Measurements from ENCODE around the gene ATP2A1. TPM values are rescaled to one million over a fixed set of nuclear protein-coding genes. Genes with fewer than 3 reads are reported as not detected.

Gene ATP2A1
- total RNA-seq, 1 donor from 2014 or later, result 2.4 TPM

DNA sequence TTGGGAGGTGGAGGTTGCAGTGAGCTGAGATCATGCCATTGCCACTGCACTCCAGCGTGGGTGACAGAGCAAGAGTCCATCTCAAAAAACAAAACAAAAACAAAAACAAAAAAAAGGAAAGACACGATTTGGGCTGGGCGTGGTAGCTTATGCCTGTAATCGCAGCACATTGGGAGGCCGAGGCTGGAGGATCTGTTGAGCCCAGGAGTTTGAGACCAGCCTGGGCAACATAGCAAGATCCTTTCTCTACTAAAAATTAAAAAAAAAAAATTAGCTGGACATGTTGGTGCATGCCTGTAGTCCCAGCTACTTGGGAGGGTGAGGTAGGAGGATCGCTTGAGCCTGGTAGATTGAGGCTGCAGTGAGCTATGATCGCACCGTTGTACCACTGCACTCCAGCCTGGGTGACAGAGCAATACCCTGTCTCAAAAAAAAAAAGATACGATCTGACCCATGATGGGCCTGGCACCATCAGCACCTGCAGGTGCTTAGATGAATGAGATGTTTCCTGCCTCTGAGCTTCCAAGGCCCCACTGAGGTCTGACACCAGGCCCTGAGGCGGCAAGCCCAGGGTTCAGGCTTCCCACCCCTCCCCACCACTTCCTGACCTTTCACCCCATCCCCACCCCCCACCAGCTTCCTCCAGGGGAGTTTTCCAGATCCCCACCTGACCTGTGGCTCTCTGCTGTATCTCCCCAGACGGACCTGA lies 21.7 kb downstream of the ATP2A1 start:
- Mint-ChIP-seq H3K4me3 (no peak overlapping the region), H3K36me3 (ENCODE audit: low read depth) (peaks cover under 1% of the 10 kb centered on the region), H3K9me3 (no peaks in the 10 kb centered on the region), H3K4me1 (peaks cover 2% of the 10 kb centered on the region), H3K27ac (no peak overlapping the region), H3K27me3 (no peaks in the 10 kb centered on the region)
- intact Hi-C loops (cut with micrococcal nuclease), result no loop called here
- no peak for DNase-seq

GRCh38 chr16:28900601-28901000 lies 22.3 kb downstream of the ATP2A1 start:
- H3K4me3 Mint-ChIP-seq, result no peak overlapping the region
- intact Hi-C loops (cut with micrococcal nuclease), result no loop called here

DNA sequence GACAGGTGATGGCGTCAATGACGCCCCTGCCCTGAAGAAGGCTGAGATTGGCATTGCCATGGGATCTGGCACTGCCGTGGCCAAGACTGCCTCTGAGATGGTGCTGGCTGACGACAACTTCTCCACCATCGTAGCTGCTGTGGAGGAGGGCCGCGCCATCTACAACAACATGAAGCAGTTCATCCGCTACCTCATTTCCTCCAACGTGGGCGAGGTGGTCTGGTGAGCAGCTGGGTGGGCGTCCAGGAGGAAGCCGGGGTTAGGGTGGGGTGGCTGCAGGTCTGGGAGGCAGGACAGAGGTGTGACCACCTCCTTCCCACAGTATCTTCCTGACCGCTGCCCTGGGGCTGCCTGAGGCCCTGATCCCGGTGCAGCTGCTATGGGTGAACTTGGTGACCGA lies 23.6 kb downstream of the ATP2A1 start:
- Mint-ChIP-seq H3K36me3 (ENCODE audit: low read depth) (peaks cover 2% of the 10 kb centered on the region), H3K27ac (no peak overlapping the region), H3K27me3 (no peaks in the 10 kb centered on the region), H3K9me3 (no peaks in the 10 kb centered on the region), H3K4me1 (peaks cover 2% of the 10 kb centered on the region), H3K4me3 (no peak overlapping the region)
- no peak for DNase-seq
- intact Hi-C loops (cut with micrococcal nuclease), result no loop called here

More at GRCh38 chr16:28900601-28901000, 22.3 kb downstream of the ATP2A1 start:
- H3K4me1 Mint-ChIP-seq, result peaks cover 2% of the 10 kb centered on the region
- H3K9me3 Mint-ChIP-seq, result no peaks in the 10 kb centered on the region
- no peak overlapping the region for H3K27ac Mint-ChIP-seq
- no peaks in the 10 kb centered on the region for H3K27me3 Mint-ChIP-seq
- peaks cover 2% of the 10 kb centered on the region for H3K36me3 Mint-ChIP-seq (ENCODE audit: low read depth)
- no peak for DNase-seq

GRCh38 chr16:28902909-28903308 lies 24.6 kb downstream of the ATP2A1 start:
- Mint-ChIP-seq H3K27me3 (no peaks in the 10 kb centered on the region), H3K27ac (no peak overlapping the region), H3K36me3 (ENCODE audit: low read depth) (peaks cover 2% of the 10 kb centered on the region), H3K9me3 (no peaks in the 10 kb centered on the region), H3K4me1 (peaks cover 2% of the 10 kb centered on the region), H3K4me3 (no peak overlapping the region)
- intact Hi-C loops (cut with micrococcal nuclease), result no loop called here
- no peak for DNase-seq

GRCh38 chr16:28903344-28904042 lies 25.2 kb downstream of the ATP2A1 start:
- peaks cover 2% of the 10 kb centered on the region for H3K4me1 Mint-ChIP-seq
- H3K27ac Mint-ChIP-seq, result no peak overlapping the region
- no peak for DNase-seq
- H3K27me3 Mint-ChIP-seq, result no peaks in the 10 kb centered on the region
- H3K9me3 Mint-ChIP-seq, result no peaks in the 10 kb centered on the region
- H3K36me3 Mint-ChIP-seq (ENCODE audit: low read depth), result peaks cover 2% of the 10 kb centered on the region
- no peak overlapping the region for H3K4me3 Mint-ChIP-seq
- intact Hi-C loops (cut with micrococcal nuclease), result no loop called here

GRCh38 chr16:28904363-28904762 lies 26.1 kb downstream of the ATP2A1 start:
- H3K27ac Mint-ChIP-seq, result no peak overlapping the region
- H3K36me3 Mint-ChIP-seq (ENCODE audit: low read depth), result peaks cover 2% of the 10 kb centered on the region
- no peaks in the 10 kb centered on the region for H3K9me3 Mint-ChIP-seq
- no peak for DNase-seq
- no peak overlapping the region for H3K4me3 Mint-ChIP-seq
- peaks cover 2% of the 10 kb centered on the region for H3K4me1 Mint-ChIP-seq
- H3K27me3 Mint-ChIP-seq, result no peaks in the 10 kb centered on the region
- intact Hi-C loops (cut with micrococcal nuclease), result no loop called here

DNA sequence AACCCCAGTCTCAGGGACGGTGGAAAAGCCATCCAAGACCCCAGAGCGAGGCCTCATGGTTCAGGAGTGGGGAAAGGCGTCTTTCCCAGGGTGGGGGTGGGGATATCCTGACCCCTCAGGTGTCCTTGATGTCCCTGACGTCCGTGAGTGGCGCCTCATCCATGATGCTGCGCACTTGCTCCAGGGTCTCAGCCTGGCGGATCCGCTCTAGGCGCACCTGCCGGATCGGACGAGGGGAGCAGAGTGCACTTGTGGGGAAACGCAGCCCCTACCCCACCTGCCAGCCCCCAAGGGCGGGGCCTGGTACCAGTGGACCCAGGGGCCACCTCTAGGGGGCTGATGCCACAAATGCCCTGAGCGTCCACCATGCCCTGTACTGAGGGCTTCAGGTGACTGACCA lies 26.5 kb downstream of the ATP2A1 start:
- H3K27ac Mint-ChIP-seq, result no peak overlapping the region
- no peak for DNase-seq
- H3K36me3 Mint-ChIP-seq (ENCODE audit: low read depth), result peaks cover 2% of the 10 kb centered on the region
- peaks cover 2% of the 10 kb centered on the region for H3K4me1 Mint-ChIP-seq
- no peak overlapping the region for H3K4me3 Mint-ChIP-seq
- H3K27me3 Mint-ChIP-seq, result no peaks in the 10 kb centered on the region
- intact Hi-C loops (cut with micrococcal nuclease), result no loop called here
- no peaks in the 10 kb centered on the region for H3K9me3 Mint-ChIP-seq

GRCh38 chr16:28905229-28905754 lies 27.0 kb downstream of the ATP2A1 start:
- intact Hi-C loops (cut with micrococcal nuclease), result no loop called here
- no peak for DNase-seq
- Mint-ChIP-seq H3K4me3 (no peak overlapping the region), H3K27me3 (no peaks in the 10 kb centered on the region), H3K4me1 (peaks cover 2% of the 10 kb centered on the region), H3K9me3 (no peaks in the 10 kb centered on the region), H3K36me3 (ENCODE audit: low read depth) (peaks cover 3% of the 10 kb centered on the region), H3K27ac (no peak overlapping the region)

GRCh38 chr16:28905800-28906372 lies 27.6 kb downstream of the ATP2A1 start:
- Mint-ChIP-seq H3K9me3 (no peaks in the 10 kb centered on the region), H3K36me3 (ENCODE audit: low read depth) (peaks cover 3% of the 10 kb centered on the region), H3K27me3 (no peaks in the 10 kb centered on the region), H3K27ac (no peak overlapping the region), H3K4me1 (peaks cover 2% of the 10 kb centered on the region), H3K4me3 (no peak overlapping the region)
- DNase-seq, result no peak
- intact Hi-C loops (cut with micrococcal nuclease), result no loop called here

DNA sequence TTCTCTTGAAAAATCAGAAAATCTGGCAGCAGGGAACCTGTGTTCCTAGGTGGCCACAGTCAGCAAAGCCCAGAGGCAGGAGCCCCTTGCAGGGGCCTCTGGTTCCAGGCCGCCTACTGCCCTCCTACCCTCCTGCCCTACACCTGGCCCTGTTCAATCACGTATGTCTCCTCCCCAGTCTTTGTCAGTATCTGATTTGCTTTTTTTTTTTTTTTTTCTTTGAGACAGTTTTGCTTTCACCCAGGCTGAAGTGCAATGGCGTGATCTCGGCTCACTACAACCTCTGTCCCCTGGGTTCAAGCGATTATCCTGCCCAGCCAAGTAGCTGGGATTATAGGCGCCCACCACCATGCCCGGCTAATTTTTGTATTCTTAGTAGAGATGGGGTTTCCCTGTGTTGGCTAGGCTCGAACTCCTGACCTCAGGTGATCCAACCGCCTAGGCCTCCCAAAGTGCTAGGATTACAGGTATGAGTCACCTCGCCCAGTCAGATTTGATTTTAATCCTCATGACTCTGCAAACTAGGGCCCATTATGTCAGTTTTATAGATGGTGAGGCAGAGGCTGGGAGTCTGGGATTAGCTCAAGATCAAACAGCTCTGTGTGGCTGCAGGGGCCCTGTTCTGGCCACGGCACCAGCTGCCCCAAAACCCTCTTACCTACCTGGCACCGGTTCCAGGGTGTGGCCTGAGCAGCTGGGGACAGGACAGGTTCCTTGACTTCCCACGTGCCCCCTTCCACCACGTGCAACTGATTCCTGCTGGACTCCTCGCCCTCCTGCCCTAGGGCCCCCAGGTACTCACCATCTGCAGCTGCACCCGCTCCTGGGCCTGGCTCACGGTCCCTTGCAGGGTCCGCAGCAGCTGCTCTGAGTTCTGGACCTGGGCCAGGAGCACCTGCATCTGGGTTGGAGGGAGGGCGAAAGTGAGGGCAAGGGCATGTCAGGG lies 32.1 kb downstream of the ATP2A1 start:
- H3K4me3 Mint-ChIP-seq, result no peak overlapping the region
- no peaks in the 10 kb centered on the region for H3K4me1 Mint-ChIP-seq
- peak overlapping the region; percentile 48 for H3K27ac Mint-ChIP-seq
- H3K36me3 Mint-ChIP-seq (ENCODE audit: low read depth), result peaks cover 16% of the 10 kb centered on the region
- DNase-seq, result no peak
- H3K9me3 Mint-ChIP-seq, result no peaks in the 10 kb centered on the region
- intact Hi-C loops (cut with micrococcal nuclease), result no loop called here
- H3K27me3 Mint-ChIP-seq, result no peaks in the 10 kb centered on the region

DNA sequence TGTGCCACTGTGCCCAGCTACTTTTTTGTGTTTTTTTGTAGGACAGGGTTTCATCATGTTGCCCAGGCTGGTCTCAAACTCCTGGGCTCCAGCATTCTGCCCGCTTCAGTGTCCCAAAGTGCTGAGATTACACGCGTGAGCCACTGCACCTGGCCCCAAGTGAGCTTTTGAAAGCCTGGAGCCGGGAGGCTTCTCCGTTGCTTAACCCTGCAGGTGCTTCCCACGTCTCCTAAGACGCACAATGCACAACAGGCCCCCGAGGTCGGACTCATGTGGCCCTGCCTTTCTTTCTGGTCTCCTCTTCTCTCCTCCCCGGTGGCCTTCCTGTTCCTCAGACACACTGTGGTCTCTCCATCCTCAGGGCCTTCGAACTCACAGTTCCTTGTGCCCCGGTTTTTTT lies 34.3 kb downstream of the ATP2A1 start:
- Mint-ChIP-seq H3K4me1 (no peaks in the 10 kb centered on the region), H3K9me3 (no peaks in the 10 kb centered on the region), H3K36me3 (ENCODE audit: low read depth) (peaks cover 25% of the 10 kb centered on the region), H3K27ac (no peak overlapping the region), H3K27me3 (no peaks in the 10 kb centered on the region), H3K4me3 (no peak overlapping the region)
- intact Hi-C loops (cut with micrococcal nuclease), result no loop called here
- no peak for DNase-seq

GRCh38 chr16:28913946-28914724 lies 35.8 kb downstream of the ATP2A1 start:
- Mint-ChIP-seq H3K9me3 (no peaks in the 10 kb centered on the region), H3K4me1 (no peaks in the 10 kb centered on the region), H3K27ac (no peak overlapping the region), H3K4me3 (no peak overlapping the region), H3K27me3 (no peaks in the 10 kb centered on the region), H3K36me3 (ENCODE audit: low read depth) (peaks cover 27% of the 10 kb centered on the region)
- DNase-seq, result no peak
- intact Hi-C loops (cut with micrococcal nuclease), result no loop called here

DNA sequence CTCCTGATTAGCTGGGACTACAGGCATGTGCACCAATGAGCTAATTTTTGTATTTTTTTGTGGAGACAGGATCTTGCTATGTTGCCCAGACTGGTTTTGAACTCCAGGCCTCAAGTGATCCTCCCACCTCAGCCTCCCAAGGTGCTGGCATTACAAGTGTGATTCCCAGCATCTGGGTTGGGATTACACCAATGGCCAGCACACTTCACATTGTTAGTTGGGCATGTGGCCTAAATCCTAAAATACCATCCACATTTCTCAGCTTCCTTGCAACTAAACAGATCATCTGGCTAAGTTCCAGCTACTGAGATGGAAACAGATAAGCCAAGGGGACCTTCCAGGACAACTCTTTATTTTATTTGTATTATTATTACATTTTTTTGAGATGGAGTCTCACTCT lies 36.9 kb downstream of the ATP2A1 start:
- no peak for DNase-seq
- H3K27ac Mint-ChIP-seq, result no peak overlapping the region
- H3K9me3 Mint-ChIP-seq, result no peaks in the 10 kb centered on the region
- no peaks in the 10 kb centered on the region for H3K27me3 Mint-ChIP-seq
- H3K4me1 Mint-ChIP-seq, result no peaks in the 10 kb centered on the region
- H3K4me3 Mint-ChIP-seq, result no peak overlapping the region
- intact Hi-C loops (cut with micrococcal nuclease), result no loop called here
- peaks cover 30% of the 10 kb centered on the region for H3K36me3 Mint-ChIP-seq (ENCODE audit: low read depth)
